Subcutaneous abdominal adipose tissue (tissue), 5 donors: Measurements from ENCODE around the gene NBDY.
A peak's percentile ranks its signal among the peaks of the same experiment; 100 is the strongest.
"Not testable (repeated sequence)": the region's sequence is repeated elsewhere in the genome, so short reads cannot be mapped to it uniquely, and the experiment has no call there.

ENCODE experiments used
- H3K27ac ChIP-seq: one replicate; pipeline ENCODE4 v1.7.0; 2013; ENCODE audit warnings: low read depth, mild to moderate bottlenecking, inconsistent platforms, low read length, moderate library complexity
- H3K27me3 ChIP-seq, 5 donors: one replicate each; pipeline ENCODE4 v1.7.0; 2013; ENCODE audit warnings: low read length in 5 of 5, inconsistent platforms in 1 of 5; ENCODE audit not compliant: control insufficient read depth in 5 of 5, insufficient read depth in 4 of 5
- H3K36me3 ChIP-seq, 5 donors: one replicate each; pipeline ENCODE4 v1.7.0; 2013; ENCODE audit warnings: low read length in 5 of 5; ENCODE audit not compliant: control insufficient read depth in 5 of 5, insufficient read depth in 5 of 5
- H3K4me1 ChIP-seq, 5 donors: one replicate each; pipeline ENCODE4 v1.7.0; 2013; ENCODE audit warnings: low read length in 5 of 5, mild to moderate bottlenecking in 3 of 5, moderate library complexity in 1 of 5; ENCODE audit not compliant: control insufficient read depth in 5 of 5, insufficient read depth in 5 of 5
- H3K4me3 ChIP-seq, 5 donors: one replicate each; pipeline ENCODE4 v1.7.0; 2013; ENCODE audit warnings: low read length in 5 of 5, low read depth in 1 of 5
- H3K9ac ChIP-seq, 5 donors: one replicate each; pipeline ENCODE4 v1.7.0; 2013; ENCODE audit warnings: low read length in 5 of 5, mild to moderate bottlenecking in 4 of 5, moderate library complexity in 3 of 5
- H3K9me3 ChIP-seq, 5 donors: one replicate each; pipeline ENCODE4 v1.7.0; 2013; ENCODE audit warnings: low read length in 5 of 5; ENCODE audit not compliant: control insufficient read depth in 5 of 5
- donor health status: healthy.
- donor health status: healthy.
- donor health status: healthy.
- donor health status: healthy.
- donor health status: healthy.

NBDY gene

GRCh38 chrX:56773522-56774060, 44.5 kb downstream of the NBDY start:
- H3K4me3 ChIP-seq, H3K9ac ChIP-seq, H3K27me3 ChIP-seq, H3K36me3 ChIP-seq, H3K9me3 ChIP-seq, H3K27ac ChIP-seq, H3K4me1 ChIP-seq: not testable (repeated sequence)

GRCh38 chrX:56778099-56778923, 49.3 kb downstream of the NBDY start:
- peaks cover 1 to 23% (median 9%) of the 10 kb centered on the region in 5 donors for H3K4me1 ChIP-seq
- not testable (repeated sequence) for H3K9me3 ChIP-seq, H3K27ac ChIP-seq, H3K9ac ChIP-seq, H3K4me3 ChIP-seq, H3K36me3 ChIP-seq, H3K27me3 ChIP-seq

- not testable (repeated sequence) for H3K36me3 ChIP-seq, H3K4me3 ChIP-seq
These were observed 50.0 kb downstream of the NBDY start for GRCh38 chrX:56778924-56779468.

GRCh38 chrX:56780681-56781649, 51.9 kb downstream of the NBDY start:
- H3K4me1 ChIP-seq: peaks cover 1 to 29% (median 9%) of the 10 kb centered on the region in 5 donors
- H3K9ac ChIP-seq, H3K9me3 ChIP-seq, H3K27ac ChIP-seq, H3K4me3 ChIP-seq, H3K27me3 ChIP-seq, H3K36me3 ChIP-seq: not testable (repeated sequence)

More at GRCh38 chrX:56778924-56779468, 50.0 kb downstream of the NBDY start:
- H3K27me3 ChIP-seq, H3K9me3 ChIP-seq, H3K27ac ChIP-seq, H3K9ac ChIP-seq: not testable (repeated sequence)
- H3K4me1 ChIP-seq: peaks cover 1 to 27% (median 9%) of the 10 kb centered on the region in 5 donors

GRCh38 chrX:56782352-56782751, 53.3 kb downstream of the NBDY start:
- H3K27ac ChIP-seq: peak overlapping the region; percentile 3
- no peak overlapping the region for H3K4me3 ChIP-seq
- no peaks in the 10 kb centered on the region for H3K27me3 ChIP-seq
- H3K4me1 ChIP-seq: peaks cover 1 to 29% (median 9%) of the 10 kb centered on the region in 5 donors
- H3K9ac ChIP-seq: no peak overlapping the region
- no peaks in the 10 kb centered on the region for H3K9me3 ChIP-seq
- H3K36me3 ChIP-seq: peaks cover 0 to 4% (median 3%) of the 10 kb centered on the region in 5 donors

GRCh38 chrX:56782791-56783449, 53.9 kb downstream of the NBDY start:
- H3K9ac ChIP-seq: peak overlapping the region in 1 of 5 donors; percentile 44
- peak overlapping the region; percentile 3 for H3K27ac ChIP-seq

GRCh38 chrX:56783450-56783831, 54.4 kb downstream of the NBDY start:
- Histone ChIP-seq H3K4me3 (peak overlapping the region; percentile 64 to 78 (median 68)), H3K27me3 (no peaks in the 10 kb centered on the region), H3K9ac (peak overlapping the region in 1 of 5 donors; percentile 44), H3K27ac (peak overlapping the region; percentile 3), H3K4me1 (peaks cover 1 to 29% (median 9%) of the 10 kb centered on the region in 5 donors), H3K9me3 (no peaks in the 10 kb centered on the region), H3K36me3 (peaks cover 0 to 4% (median 3%) of the 10 kb centered on the region in 5 donors)

More at GRCh38 chrX:56782791-56783449, 53.9 kb downstream of the NBDY start:
- Histone ChIP-seq H3K36me3 (peaks cover 0 to 4% (median 3%) of the 10 kb centered on the region in 5 donors), H3K4me3 (peak overlapping the region; percentile 64 to 78 (median 68)), H3K4me1 (peaks cover 1 to 29% (median 9%) of the 10 kb centered on the region in 5 donors), H3K9me3 (no peaks in the 10 kb centered on the region), H3K27me3 (no peaks in the 10 kb centered on the region)

GRCh38 chrX:56783996-56784620, 55.1 kb downstream of the NBDY start:
- Histone ChIP-seq H3K4me1 (peaks cover 1 to 29% (median 13%) of the 10 kb centered on the region in 5 donors), H3K27ac (no peak overlapping the region), H3K4me3 (peak overlapping the region in 2 of 5 donors; percentile 68), H3K36me3 (peaks cover 0 to 4% (median 3%) of the 10 kb centered on the region in 5 donors), H3K9ac (no peak overlapping the region), H3K27me3 (no peaks in the 10 kb centered on the region), H3K9me3 (no peaks in the 10 kb centered on the region)

GRCh38 chrX:56784666-56785065, 55.6 kb downstream of the NBDY start:
- H3K9ac ChIP-seq: no peak overlapping the region
- H3K4me1 ChIP-seq: peaks cover 1 to 29% (median 13%) of the 10 kb centered on the region in 5 donors
- no peaks in the 10 kb centered on the region for H3K27me3 ChIP-seq
- H3K4me3 ChIP-seq: no peak overlapping the region
- peaks cover 0 to 4% (median 3%) of the 10 kb centered on the region in 5 donors for H3K36me3 ChIP-seq
- H3K27ac ChIP-seq: no peak overlapping the region
- no peaks in the 10 kb centered on the region for H3K9me3 ChIP-seq
